ENCODE measurements around the gene SNX24.
"Not testable (repeated sequence)": the region's sequence is repeated elsewhere in the genome, so short reads cannot be mapped to it uniquely, and the experiment has no call there.

The SNX24 gene

DNA sequence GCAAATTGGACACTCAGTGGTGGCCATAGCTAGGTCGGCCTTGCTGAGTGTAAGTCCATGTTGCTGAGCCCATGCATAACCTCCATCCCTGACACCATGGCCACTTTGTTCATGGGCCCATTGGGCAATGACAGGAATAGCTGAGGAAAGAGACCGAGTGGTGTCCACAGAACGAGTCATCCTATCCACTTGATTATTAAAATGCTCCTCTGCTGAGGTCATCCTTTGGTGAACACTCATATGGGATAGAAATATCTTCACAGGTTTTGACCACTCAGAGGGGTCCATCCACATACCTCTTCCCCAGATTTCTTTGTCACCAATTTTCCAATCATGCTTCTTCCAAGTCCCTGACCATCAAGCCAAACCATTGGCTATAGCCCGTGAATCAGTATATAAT lies 127.5 kb downstream of the SNX24 start:
- no peak for DNase-seq

DNA sequence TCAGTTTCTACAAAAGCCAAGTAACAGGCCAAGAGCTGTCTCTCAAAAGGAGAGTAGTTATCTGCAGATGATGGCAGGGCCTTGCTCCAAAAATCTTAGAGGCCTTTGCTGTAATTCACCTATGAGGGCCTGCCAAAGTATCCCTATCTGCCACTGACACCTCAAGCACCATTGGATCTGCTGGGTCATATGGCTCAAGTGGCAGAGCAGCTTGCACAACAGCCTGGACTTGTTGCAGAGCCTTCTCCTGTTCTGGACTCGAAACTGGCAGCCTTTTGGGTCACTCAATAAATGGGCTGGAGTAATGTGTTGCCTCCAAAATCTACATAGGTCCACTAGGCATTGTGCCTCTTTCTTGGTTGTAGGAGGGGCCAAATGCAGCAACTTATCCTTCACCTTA lies 128.3 kb downstream of the SNX24 start:
- DNase-seq = not testable (repeated sequence)

DNA sequence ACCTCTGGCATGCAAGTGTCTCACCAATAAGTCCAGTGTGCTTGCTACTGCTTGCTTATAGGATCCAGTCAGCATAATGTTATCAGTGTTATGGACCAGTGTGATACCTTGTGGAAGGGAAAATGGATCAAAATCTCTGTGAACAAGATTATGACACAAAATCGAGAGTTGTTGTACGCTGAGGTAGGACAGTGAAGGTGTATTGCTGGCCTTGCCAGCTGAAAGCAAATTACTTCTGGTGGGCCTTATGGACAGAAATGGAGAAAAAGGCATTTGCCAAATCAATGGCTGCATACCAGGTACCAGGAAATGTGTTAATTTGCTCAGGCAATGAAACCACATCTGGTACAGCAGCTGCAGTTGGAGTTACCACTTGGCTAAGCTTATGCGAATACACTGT lies 128.8 kb downstream of the SNX24 start:
- not testable (repeated sequence) for DNase-seq

DNA sequence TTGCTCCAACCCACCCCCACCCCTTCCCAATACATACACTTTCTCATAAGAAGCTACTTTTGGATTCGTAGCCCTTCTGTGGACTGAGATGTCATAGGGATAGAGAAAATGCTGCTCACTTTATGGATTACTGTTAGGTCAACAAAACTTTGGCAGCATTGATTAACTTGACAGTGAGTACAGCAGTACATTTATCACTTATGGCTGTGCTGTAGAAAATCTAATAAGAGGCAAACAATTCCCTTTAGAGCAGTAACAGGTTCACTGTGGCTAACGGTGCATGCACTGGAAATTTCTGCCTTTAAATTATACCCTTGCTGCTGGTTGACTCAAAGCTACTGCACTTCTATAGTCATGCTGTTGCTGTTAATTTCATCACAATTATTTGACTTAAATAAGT lies 131.9 kb downstream of the SNX24 start:
- DNase-seq = no peak

DNA sequence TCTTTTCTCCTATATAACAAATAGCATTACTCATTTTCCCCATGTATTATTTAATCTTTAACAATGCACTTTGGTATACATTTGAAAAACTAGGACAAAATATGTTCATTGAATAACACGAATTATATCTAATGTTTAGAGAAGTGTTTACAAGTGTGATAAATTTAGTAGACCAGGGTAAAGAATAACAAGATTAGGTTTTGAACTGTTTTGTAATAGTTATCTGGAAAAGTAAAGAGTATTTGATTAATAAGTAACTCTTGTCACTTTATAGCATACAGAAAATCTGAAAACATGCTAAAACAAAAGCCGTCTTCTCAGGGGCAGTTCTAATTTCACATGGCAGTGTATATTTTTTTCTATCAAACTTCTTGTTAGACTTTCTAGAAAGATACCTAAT lies 132.7 kb downstream of the SNX24 start:
- no peak for DNase-seq

DNA sequence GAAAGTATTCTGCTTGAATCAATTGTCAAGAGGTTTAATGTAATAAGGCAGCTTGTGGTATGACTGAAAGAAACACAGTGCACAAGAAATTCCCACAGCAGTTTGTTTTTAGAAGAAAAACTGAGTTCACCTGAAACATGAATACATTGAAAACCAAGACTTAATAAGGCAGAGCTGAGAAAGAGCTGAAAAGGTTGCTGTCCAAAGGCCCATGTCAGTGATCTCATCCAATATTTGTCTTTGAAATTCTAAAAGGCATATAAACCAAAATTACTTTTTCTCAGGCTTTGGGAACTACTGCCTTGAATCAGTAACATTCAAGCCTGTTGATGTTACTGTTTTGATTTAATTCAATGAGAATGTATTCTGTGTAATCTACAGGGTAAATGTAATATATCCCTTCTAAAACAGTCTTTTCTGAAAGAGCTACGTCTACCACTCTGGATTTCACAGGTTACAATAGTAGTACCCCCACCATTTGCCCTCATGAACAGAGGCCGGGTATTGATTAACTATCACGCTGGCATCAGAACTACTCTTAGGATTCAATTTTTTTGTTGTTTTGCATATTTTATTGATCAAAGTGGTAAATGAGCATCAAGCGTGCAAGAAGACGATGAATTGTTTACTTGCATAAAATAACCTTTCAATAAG lies 133.4 kb downstream of the SNX24 start:
- no peak for DNase-seq

DNA sequence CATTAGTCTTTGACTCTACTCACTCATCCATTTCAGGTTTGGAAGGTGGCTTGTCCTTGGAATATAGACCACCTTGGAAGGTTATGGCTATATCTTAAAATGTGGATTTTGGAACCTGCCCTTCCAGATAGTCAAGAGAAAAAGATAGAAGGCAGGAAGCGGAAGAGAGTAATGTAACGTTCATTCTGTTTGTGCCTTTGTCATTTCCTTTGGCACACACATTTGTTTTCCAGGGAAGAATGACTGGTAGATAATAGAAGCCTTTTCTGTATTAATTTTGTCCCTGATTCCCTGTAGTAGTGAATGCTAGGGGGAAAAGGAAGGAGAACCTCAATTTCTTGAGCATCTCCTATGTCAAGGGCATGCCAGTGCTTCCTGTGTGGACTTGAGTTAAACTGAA lies 136.4 kb downstream of the SNX24 start:
- DNase-seq = no peak

DNA sequence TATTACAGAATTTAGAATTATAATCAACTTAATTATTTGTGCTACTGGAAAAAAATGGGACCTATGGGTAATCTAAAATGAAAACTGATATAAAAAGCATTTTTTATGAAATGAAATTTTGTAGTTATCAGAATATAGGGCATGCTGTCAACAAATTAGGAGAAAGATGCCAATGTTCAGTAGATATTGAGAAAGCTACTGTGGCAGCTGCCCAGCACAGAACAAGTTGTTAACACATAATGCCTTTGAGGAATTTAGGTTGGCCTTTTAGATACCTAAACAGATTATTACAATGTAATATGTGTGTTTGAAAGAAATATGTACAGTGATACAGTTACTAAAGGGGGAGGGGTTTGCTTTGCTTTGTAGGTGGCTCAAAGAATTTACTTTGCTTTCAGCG lies 137.0 kb downstream of the SNX24 start:
- no peak for DNase-seq

DNA sequence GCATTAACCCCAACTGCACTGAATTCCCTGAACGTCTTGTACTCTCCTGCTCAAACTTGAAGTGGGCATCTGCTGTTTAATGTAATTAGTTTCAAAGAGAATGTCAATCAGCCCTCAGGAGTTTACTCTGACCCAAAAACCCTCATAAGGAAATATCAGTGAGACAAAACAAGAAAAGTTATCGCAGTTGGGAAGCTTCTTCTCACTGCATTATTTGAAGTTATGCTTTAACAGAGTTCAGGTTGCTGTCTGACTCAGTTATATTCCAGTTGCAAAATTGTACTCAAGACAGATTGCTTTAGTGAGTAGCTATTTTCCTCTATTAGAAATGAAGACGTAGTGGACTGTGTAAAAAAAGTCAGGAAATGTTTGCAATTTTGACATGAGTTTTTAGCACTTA lies 139.0 kb downstream of the SNX24 start:
- DNase-seq = no peak

DNA sequence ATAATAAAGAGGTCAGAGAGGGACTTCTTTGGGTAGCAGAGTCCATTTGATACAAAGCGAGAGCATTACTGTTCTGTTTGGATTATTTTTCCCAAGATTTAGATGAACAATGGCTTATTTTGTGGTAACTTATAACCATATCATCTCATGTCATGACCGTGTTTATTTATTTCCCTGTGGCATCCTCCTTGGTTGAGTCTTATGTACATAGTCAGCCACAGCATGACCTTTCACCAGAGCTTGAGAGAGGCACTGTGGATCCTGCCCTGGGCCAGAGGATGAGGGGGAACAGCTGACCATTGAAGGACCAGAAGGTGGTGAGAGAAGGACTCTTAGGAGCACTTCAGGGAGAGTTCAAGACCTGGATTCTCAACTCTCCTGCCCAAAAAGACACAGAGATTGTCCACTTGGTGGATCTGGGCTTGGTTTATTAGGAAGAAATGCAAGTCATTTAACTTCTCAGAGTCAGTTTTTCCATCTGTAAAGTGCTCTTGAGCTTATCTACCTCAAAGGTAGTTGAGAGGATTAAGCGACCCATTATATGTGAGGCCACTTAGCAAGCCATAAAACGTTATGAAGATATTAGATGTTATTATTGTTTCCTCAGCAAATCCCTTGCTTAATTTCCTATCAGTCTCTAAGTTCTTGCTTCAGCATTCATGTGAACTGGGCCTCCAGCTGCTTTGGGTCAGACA lies 139.7 kb downstream of the SNX24 start:
- DNase-seq = no peak

DNA sequence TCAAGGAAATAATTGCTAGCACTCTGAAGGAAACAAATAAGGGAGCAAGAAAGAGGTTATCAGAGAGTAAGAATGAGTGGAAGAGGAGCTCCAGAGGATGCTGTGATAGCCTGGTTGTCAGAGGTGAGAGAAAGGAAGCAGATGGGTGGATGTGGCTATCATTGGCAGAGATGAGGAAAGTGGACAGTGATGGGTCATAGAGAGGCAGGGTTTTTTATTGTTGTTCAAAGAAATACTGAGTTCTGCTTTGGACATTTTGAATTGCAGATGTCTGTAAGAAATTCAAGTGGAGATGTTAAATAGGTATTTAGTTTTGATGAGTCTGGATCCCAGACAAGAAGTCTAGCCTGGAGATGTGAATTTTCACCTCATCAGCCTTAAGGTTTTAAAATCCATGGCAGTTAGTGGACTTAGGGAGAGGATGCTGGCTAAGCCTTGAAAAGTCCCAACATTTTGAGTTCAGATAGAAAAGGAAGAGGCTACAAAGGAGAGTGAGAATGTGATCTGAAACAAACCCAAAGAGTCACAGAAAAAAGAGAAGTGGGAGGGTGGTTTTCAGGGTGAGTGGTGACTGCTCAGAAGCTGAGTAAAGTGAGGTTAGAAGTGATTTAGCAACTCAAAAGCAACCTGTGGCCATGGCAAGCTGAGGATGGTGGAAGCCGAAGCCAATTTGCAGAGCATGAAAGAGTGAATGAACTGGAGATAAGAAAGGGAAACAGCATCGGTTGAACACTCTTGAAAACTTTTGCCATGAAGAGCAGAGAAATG lies 140.7 kb downstream of the SNX24 start:
- no peak for DNase-seq

DNA sequence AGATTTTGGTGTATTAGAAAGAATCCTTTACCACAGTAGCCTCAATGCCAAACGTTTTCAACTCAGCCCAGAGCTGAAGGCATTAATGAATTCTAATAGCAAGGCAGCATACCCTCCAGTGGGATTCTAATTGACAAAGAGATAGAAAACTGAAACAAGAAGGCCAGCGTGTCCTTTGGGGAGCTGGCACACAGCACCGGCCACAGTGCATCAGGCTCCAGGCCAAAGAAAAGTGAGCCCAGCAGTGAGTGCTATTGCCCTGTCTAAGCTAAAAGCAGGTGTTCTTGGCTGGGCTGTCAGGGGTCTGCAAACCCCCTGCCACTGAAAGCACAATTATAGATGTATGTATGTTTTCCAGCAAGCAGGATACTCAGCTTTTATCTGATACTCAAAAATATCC lies 150.7 kb downstream of the SNX24 start:
- DNase-seq = no peak

DNA sequence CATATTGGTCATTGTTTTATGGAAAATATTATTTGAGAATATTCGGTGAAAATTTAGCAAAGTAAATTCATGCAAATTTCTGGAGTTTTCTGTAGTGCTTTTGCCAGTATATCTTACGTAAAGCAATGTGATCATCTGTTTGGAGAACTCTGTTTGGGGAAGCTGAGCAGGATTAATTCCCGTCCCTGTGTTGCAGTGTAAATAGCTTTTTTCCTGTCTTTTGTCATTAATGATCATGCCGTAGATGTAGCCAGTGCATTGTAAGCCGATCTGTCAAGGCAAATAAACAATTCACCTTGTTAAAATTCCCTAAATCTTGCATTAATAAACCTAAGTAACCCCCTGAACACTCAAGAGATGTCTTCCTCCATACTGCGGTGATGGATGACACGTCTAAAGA lies 151.9 kb downstream of the SNX24 start:
- DNase-seq = no peak

DNA sequence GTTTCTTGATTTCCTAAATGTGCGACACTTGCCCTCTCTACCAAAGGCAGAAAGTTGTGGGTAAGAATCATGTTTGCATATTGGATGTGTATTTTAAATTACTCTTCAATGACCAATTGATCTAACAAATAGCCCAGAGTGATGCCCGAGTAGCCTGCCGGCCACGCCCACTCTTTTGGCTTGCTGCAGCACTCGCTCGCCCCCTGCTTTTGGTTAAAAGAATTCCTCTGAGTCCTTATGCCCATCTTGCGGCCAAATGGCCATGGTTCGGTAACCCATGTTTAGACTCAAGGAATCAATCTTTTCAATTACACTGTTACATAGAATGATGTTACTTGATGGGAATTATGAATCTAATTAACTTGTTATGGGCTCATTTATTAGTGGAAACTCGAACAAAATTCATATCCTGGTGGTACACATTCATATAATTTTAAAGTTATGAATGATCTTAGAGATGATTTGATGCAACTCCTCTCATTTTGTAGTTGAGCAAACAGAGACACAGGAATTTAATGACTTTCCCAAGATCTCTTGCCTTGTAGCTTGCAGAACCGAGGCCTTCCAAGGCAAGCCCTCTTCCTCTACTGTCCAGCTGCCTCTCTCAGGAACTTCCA lies 154.6 kb downstream of the SNX24 start:
- DNase-seq = no peak

DNA sequence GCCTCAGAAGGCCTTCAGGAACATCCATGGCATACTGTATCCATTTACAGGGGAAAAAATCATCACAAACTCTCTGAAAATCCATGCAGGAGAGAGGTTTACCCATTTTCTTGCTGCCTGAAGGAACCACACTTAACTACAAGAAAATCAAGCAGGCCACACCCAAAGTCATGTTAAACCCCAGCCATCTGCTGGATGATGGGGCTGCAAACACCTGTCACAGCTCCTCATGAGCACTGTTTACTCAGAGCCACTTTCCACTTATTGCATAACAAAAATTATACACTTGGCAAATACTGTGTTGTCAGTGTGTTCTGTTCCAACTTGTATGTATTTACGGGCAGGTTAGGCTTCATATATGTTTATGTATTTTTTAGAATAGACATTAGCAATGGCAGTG lies 155.3 kb downstream of the SNX24 start:
- no peak for DNase-seq

DNA sequence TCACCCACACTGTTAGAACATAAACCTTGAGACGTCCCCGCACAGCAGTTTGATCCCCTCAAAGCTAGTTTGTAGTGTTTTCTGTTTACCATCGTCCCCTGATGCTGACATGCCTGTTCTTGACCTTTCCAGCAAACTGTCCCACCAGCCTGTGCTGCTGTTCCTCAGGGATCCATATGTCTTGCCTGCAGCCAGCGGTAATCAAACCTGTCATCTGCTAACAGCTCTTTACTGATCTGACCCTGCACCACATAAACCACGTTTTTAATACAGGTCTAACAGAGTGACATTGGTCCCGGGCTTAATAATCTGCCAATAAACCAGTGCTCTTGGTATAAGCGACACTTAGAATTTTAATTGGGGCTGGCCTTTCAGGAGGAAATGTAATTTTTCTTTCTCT lies 156.4 kb downstream of the SNX24 start:
- DNase-seq = no peak

DNA sequence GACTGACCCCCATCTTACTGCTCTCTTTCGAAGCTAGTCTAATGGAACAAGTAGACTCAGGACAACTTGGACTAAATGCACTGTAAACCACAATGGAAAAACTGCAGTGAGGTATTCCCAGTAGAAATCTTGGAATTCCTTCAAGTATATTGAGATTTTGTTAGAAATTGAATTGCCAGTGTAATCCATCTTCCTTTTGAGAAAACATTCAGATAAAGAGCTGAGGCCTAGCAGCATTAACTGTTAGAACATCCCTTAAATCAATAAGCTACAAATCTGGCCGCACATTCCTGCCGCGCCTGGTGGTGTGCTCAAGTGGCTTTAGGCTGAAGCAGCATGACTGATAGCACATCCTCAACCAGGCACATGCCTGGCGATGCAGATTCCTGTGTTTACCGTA lies 161.8 kb downstream of the SNX24 start:
- no peak for DNase-seq

DNA sequence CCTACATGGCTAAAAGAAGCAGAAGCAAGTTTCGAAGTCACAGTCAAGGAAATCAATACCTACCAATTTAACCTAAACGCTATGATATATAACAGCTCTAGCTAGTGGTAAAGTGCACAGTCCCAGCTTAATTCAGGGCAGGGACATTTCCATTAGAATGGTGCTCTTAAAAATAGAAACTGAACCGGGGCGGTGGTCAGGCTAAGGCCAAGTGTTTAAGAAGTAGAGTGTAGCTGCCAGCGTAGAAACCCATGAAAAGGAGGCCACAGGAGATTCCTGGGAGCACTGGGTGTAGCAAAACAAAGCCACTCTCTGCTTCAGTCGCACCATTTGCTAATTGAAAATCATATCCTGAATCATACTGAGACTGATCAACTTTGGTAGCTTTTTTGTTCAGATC lies 162.3 kb downstream of the SNX24 start:
- no peak for DNase-seq

DNA sequence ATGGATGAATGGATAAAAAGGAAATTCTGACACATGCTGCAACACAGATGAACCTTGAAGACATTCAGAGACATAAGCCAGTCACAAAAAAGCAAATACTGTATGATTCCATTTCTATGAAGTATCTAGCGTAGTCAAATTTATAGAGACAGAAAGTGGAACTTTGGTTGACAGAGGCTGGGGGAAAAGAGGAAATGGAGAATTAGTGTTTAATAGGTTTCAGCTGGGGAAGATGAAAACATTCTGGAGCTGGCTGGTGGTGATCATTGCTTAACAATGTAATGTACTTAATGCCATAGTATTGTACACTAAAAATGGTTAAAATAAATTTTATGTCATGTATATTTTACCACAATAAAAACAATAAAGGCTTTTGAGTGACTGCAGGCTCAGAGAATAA lies 166.9 kb downstream of the SNX24 start:
- DNase-seq = no peak

DNA sequence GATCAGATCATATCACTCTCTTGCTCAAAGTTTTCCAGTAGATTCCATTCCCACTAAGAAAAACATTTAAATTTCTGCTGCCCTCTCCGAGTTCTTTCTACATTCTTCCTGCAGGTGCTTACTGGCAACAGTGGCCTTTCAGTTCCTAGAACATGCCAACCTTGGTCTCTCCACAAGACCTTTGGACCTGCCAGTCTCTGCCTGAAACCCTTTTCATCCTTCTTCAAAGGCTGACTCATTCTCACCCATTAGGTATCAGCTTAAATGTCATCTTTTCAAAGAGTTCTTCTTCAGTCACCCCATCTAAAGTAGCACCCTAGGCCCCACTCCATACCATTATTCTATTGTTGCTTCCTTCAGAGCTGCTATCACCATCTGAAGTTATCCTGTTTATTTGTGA lies 169.3 kb downstream of the SNX24 start:
- no peak for DNase-seq

DNA sequence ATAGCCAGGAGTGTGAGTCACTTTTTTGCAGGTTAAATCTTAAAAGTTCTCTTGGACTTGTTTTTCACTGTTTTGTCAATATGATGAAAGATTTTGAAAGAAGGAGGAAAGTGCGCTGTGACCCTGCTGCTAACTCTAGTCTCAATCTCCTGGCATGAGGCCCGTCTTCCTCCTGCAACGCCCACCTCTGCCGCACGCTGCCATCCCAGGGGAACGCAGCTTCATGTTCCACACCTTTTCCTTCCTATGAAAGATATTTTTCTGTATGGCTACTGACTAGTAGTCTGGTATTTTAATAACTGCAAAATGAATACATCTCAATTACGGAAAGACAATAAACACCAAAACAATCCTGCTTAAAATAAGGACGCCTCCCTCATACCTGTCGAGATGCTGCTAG lies 182.8 kb downstream of the SNX24 start:
- no peak for DNase-seq

DNA sequence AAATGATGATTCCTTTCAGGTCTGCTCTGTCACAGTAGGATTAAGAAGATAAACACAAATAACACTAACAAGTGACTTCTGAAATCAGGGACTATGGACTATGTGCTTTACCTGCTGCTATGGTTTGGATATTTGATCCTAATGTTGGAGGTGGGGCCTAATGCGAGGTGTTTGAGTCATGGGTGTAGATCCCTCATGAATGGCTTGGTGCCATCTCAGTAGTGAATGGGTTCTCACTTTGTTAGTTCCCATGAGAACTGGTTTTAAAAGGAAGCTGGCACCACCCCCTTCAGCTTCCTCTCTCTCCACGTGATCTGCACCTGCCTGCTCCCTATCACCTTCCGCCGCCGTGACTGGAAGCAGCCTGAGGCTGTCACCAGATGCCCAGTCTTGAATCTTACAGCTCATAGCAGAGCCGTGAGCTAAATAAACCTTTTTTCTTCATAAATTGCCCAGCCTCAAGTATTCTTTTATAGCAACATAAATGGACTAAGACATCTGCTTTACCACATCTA lies 187.8 kb downstream of the SNX24 start:
- DNase-seq = no peak

DNA sequence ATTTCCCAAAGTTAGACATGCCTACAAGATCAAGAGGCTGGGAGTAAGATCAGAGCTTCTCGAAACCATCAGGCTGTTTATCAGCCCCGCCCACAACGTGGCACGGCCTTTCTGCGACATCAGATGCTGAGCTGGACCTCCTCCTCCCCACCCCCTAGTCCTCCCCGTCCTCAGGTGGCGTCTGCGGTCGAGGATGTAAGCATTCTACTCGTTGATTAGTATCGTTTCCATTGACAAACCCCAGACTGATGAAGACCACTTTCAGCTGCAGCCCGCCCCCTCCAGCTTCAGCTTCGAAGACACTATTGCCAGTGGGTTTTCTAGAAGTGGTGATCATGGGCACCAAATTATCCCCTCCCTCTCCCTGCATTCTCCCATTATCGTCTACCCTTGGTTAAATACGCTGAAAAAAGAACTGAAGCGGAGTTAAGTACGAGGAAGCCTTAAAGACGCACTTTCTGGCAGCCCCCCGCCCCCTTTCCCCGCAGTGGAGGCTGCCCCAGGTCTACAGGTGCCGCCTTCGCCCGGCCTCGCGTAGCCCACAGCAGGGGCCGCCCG lies 190.0 kb downstream of the SNX24 start:
- no peak for DNase-seq

Measured in cerebellar nuclear complex (tissue), 1 donor.